MCF 10A (cell line): ENCODE measurements around the gene ARL8B. TPM values are rescaled to one million over a fixed set of nuclear protein-coding genes. Genes with fewer than 3 reads are reported as not detected.
A peak's percentile ranks its signal among the peaks of the same experiment; 100 is the strongest.

Experiments
- BruUV-seq: library from RNA; stranded (reverse); fragments of 400-500 nt; replicated peaks from 2 replicates; lab custom pipeline; 2021; lab: Mats Ljungman, UMichigan
- CTCF ChIA-PET: fragments of 300-600 bp; sonication (Branson Sonifier 250); formaldehyde crosslinking; extraction: SDS; loops from one replicate; lab custom pipeline; 2021; ENCODE audit warnings: antibody characterized with exemption, inconsistent platforms; lab: Yijun Ruan, JAX
- POLR2A ChIA-PET: fragments of 300-600, 350-650 bp; sonication (Branson Sonifier 250); formaldehyde crosslinking; extraction: SDS; loops from one replicate; lab custom pipeline; 2020; ENCODE audit warnings: antibody characterized with exemption, inconsistent platforms; lab: Yijun Ruan, JAX
- DNase-seq: peaks from one replicate; pipeline ENCODE4 v3.0.0-alpha.2; 2018; ENCODE audit not compliant: unreplicated experiment
- H3K27ac Mint-ChIP-seq: one replicate; pipeline ENCODE4 v1.8.0; 2022; ENCODE audit warnings: mild to moderate bottlenecking, low read depth, mixed read lengths; ENCODE audit not compliant: unreplicated experiment
- H3K27me3 Mint-ChIP-seq: one replicate; pipeline ENCODE4 v1.8.0; 2022; ENCODE audit warnings: mixed read lengths; ENCODE audit not compliant: insufficient read depth, unreplicated experiment
- H3K36me3 Mint-ChIP-seq: one replicate; pipeline ENCODE4 v1.8.0; 2022; ENCODE audit warnings: mild to moderate bottlenecking, moderate library complexity, mixed read lengths; ENCODE audit not compliant: insufficient read depth, unreplicated experiment
- H3K4me1 Mint-ChIP-seq: one replicate; pipeline ENCODE4 v1.8.0; 2022; ENCODE audit warnings: mixed read lengths; ENCODE audit not compliant: insufficient read depth, unreplicated experiment
- H3K4me3 Mint-ChIP-seq: one replicate; pipeline ENCODE4 v1.8.0; 2022; ENCODE audit warnings: mild to moderate bottlenecking, moderate library complexity, mixed read lengths; ENCODE audit not compliant: unreplicated experiment
- H3K9me3 Mint-ChIP-seq: one replicate; pipeline ENCODE4 v1.8.0; 2022; ENCODE audit warnings: mixed read lengths; ENCODE audit not compliant: unreplicated experiment
- CTCF ChIP-seq: fragments of 200-600 bp; IDR thresholded peaks from one replicate; pipeline ENCODE4 v1.8.0; 2022; ENCODE audit warnings: antibody characterized with exemption, mild to moderate bottlenecking; ENCODE audit not compliant: unreplicated experiment
- intact Hi-C: fragments of 100-400 bp; cut with micrococcal nuclease; formaldehyde crosslinking; loops from 2 replicates; pipeline ENCODE4 v1.14.1; 2022
- total RNA-seq: library from RNA; stranded (reverse); gene quantifications from 2 replicates; pipeline ENCODE4 v1.2.3, GENCODE V29; 2022

The ARL8B gene
- total RNA-seq, 1 experiment from 2014 or later, result 53.6 TPM

GRCh38 chr3:5134019-5134391 is 11.9 kb downstream of the ARL8B start:
- BruUV-seq, result no TSS peak
- Mint-ChIP-seq H3K4me3 (no peak overlapping the region), H3K9me3 (no peaks in the 10 kb centered on the region), H3K27me3 (no peaks in the 10 kb centered on the region), H3K4me1 (peaks cover 42% of the 10 kb centered on the region), H3K27ac (peak overlapping the region; percentile 5), H3K36me3 (peaks cover 19% of the 10 kb centered on the region)
- ChIA-PET POLR2A (interaction anchor here (0.9 kb wide), 1 partner anchor 55 kb away, joined by 4 read pairs; no protein-coding TSS in a partner anchor), CTCF (interaction anchor here (0.6 kb wide), 1 partner anchor 25 kb away, joined by 3 read pairs; no protein-coding TSS in a partner anchor)
- intact Hi-C loops, result no loop called here
- no peak for TF ChIP-seq CTCF
- no peak for DNase-seq

- ChIA-PET CTCF (interaction anchor here (0.7 kb wide), 1 partner anchor 21 kb away, joined by 3 read pairs; no protein-coding TSS in a partner anchor), POLR2A (interaction anchor here (0.9 to 5.6 kb wide), 2 partner anchors 53 to 54 kb away, joined by 4 to 33 read pairs; partner anchors contain the start of gene EDEM1)
- Mint-ChIP-seq H3K27ac (peak overlapping the region; percentile 5), H3K4me1 (peaks cover 47% of the 10 kb centered on the region), H3K36me3 (peaks cover 17% of the 10 kb centered on the region), H3K9me3 (no peaks in the 10 kb centered on the region), H3K27me3 (no peaks in the 10 kb centered on the region), H3K4me3 (no peak overlapping the region)
- no TSS peak for BruUV-seq
- intact Hi-C loops, result no loop called here
- TF ChIP-seq CTCF, result no peak
- DNase-seq, result no peak
These were observed 12.4 kb downstream of the ARL8B start for GRCh38 chr3:5134499-5134898.

- Mint-ChIP-seq H3K36me3 (peaks cover 11% of the 10 kb centered on the region), H3K9me3 (no peaks in the 10 kb centered on the region), H3K27me3 (no peaks in the 10 kb centered on the region), H3K27ac (peak overlapping the region; percentile 86), H3K4me1 (peaks cover 63% of the 10 kb centered on the region), H3K4me3 (peak overlapping the region; percentile 11)
- CTCF ChIA-PET, result interaction anchor here (0.6 to 2.7 kb wide), 18 partner anchors 8 to 203 kb away, joined by 3 to 14 read pairs (median 5); no protein-coding TSS in a partner anchor
- POLR2A ChIA-PET, result interaction anchor here (0.7 to 5.6 kb wide), 8 partner anchors 9 to 59 kb away, joined by 3 to 41 read pairs (median 8); partner anchors contain the start of gene EDEM1
- intact Hi-C loops, result loop anchor here (2.0 kb wide), 1 partner anchor 52 kb away; no protein-coding TSS in a partner anchor
- peak; percentile 66 for DNase-seq
- TF ChIP-seq CTCF, result peak; percentile 31
- no TSS peak for BruUV-seq
These were observed 14.3 kb downstream of the ARL8B start for GRCh38 chr3:5136211-5136918.

- Mint-ChIP-seq H3K4me1 (peaks cover 63% of the 10 kb centered on the region), H3K4me3 (peak overlapping the region; percentile 11), H3K27ac (peak overlapping the region; percentile 86), H3K36me3 (peaks cover 12% of the 10 kb centered on the region), H3K9me3 (no peaks in the 10 kb centered on the region), H3K27me3 (no peaks in the 10 kb centered on the region)
- TF ChIP-seq CTCF, result peak; percentile 5
- POLR2A ChIA-PET, result interaction anchor here (0.7 to 5.6 kb wide), 8 partner anchors 10 to 58 kb away, joined by 3 to 41 read pairs (median 8); partner anchors contain the start of gene EDEM1
- CTCF ChIA-PET, result interaction anchor here (0.6 to 2.7 kb wide), 16 partner anchors 8 to 931 kb away, joined by 3 to 14 read pairs (median 6); no protein-coding TSS in a partner anchor
- intact Hi-C loops, result loop anchor here (2.0 kb wide), 1 partner anchor 52 kb away; no protein-coding TSS in a partner anchor
- peak; percentile 60 for DNase-seq
- BruUV-seq, result no TSS peak
These were observed 14.9 kb downstream of the ARL8B start for GRCh38 chr3:5136919-5137429.
